Natural killer cell (primary cell): ENCODE data around the gene FOCAD. TPM values are rescaled to one million over a fixed set of nuclear protein-coding genes. Genes with fewer than 3 reads are reported as not detected.

Experiments
- ATAC-seq, 3 donors: fragments of 150-1000 bp in 2 of 3; fragments of 200-7000 bp in 1 of 3; cut with Tn5 transposase; 1 replicate in 1 of 3; 2 replicates in 2 of 3; pipeline ENCODE4 v1.10.0; 2021; ENCODE audit warnings: mild to moderate bottlenecking in 2 of 3, moderate library complexity in 2 of 3
- DNase-seq, 2 donors: peaks; one replicate each; pipeline versions ENCODE4 v3.0.0 to v3.0.0-alpha.2; 2013 to 2021; ENCODE audit warnings: mixed read lengths in 1 of 2
- H3K27ac ChIP-seq: one replicate; pipeline ENCODE4 v1.5.1; 2013; ENCODE audit warnings: mild to moderate bottlenecking, low read length
- H3K27me3 ChIP-seq: one replicate; pipeline ENCODE4 v1.6.1; 2013; ENCODE audit warnings: low read length; ENCODE audit not compliant: control insufficient read depth, insufficient read depth
- H3K36me3 ChIP-seq: one replicate; pipeline ENCODE4 v1.6.1; 2013; ENCODE audit warnings: low read length; ENCODE audit not compliant: control insufficient read depth, insufficient read depth
- H3K4me1 ChIP-seq: one replicate; pipeline ENCODE4 v1.6.1; 2013; ENCODE audit warnings: low read length; ENCODE audit not compliant: control insufficient read depth, insufficient read depth
- H3K4me3 ChIP-seq: one replicate; pipeline ENCODE4 v1.5.1; 2013; ENCODE audit warnings: low read length
- H3K9me3 ChIP-seq: one replicate; pipeline ENCODE4 v1.6.1; 2013; ENCODE audit warnings: low read length; ENCODE audit not compliant: control insufficient read depth, insufficient read depth
- H3K27ac Mint-ChIP-seq, 2 donors: one replicate each; pipeline ENCODE4 v1.8.0; 2022; ENCODE audit warnings: mild to moderate bottlenecking in 2 of 2, mixed read lengths in 2 of 2, moderate library complexity in 1 of 2
- H3K27me3 Mint-ChIP-seq, 2 donors: one replicate each; pipeline ENCODE4 v1.8.0; 2022; ENCODE audit warnings: low read depth in 2 of 2, mixed read lengths in 2 of 2
- H3K36me3 Mint-ChIP-seq: one replicate; pipeline ENCODE4 v1.8.0; 2022; ENCODE audit warnings: mixed read lengths
- H3K4me1 Mint-ChIP-seq, 2 donors: one replicate each; pipeline ENCODE4 v1.8.0; 2022; ENCODE audit warnings: mixed read lengths in 2 of 2
- H3K4me3 Mint-ChIP-seq: one replicate; pipeline ENCODE4 v1.8.0; 2022; ENCODE audit warnings: mild to moderate bottlenecking, moderate library complexity, mixed read lengths
- H3K9me3 Mint-ChIP-seq, 2 donors: one replicate each; pipeline ENCODE4 v1.8.0; 2022; ENCODE audit warnings: mixed read lengths in 2 of 2
- WGBS: methylation state at CpG from one replicate; pipeline ENCODE4 v1.1.7; 2013; ENCODE audit warnings: missing lambda C conversion rate; ENCODE audit not compliant: insufficient coverage; 5-methylcytosine and 5-hydroxymethylcytosine counted together
- intact Hi-C: fragments of 100-400 bp; cut with micrococcal nuclease; formaldehyde crosslinking; loops from one replicate; pipeline ENCODE4 v1.14.2; 2022
- total RNA-seq, 4 donors: library from RNA; stranded (reverse); fragments of 120-200 nt in 1 of 4; gene quantifications; one replicate each; pipeline versions ENCODE4 v1.2.3 to v1.2.4, GENCODE V29; 2013 to 2022
- TF ChIP-seq, protein P1 (sequence below): fragments of 200-600 bp; IDR thresholded peaks from one replicate; pipeline ENCODE4 v1.8.0; 2022; ENCODE audit warnings: antibody characterized with exemption

The FOCAD gene
- total RNA-seq, 3 donors from 2014 or later (not counting 1 experiment from before 2014, with no cell fraction given) = 15.1 to 27.6 (median 18.8) TPM

DNA sequence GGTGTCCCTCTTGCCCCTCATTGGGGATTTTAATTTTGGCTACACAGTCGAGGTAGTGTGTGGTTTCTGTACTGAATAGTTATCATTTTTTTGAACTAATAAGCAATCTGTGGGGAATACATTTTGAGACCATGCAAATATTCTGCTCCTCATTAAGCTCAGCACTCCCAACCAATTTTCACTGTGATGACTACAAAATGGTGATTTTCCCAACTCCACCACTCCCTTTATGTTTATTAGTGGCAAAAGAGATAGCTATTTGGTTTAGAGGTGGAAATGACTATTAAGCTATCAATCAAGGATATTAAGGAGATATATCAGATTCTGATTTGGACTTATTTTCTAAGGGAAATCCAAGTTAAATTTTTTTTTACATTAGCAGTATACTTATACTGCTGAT lies 62.9 kb downstream of the FOCAD start:
- no peak overlapping the region for H3K4me3 Mint-ChIP-seq
- H3K4me1 ChIP-seq = no peaks in the 10 kb centered on the region
- DNase-seq (no peak), ATAC-seq (no peak)
- TF ChIP-seq, protein P1, sequence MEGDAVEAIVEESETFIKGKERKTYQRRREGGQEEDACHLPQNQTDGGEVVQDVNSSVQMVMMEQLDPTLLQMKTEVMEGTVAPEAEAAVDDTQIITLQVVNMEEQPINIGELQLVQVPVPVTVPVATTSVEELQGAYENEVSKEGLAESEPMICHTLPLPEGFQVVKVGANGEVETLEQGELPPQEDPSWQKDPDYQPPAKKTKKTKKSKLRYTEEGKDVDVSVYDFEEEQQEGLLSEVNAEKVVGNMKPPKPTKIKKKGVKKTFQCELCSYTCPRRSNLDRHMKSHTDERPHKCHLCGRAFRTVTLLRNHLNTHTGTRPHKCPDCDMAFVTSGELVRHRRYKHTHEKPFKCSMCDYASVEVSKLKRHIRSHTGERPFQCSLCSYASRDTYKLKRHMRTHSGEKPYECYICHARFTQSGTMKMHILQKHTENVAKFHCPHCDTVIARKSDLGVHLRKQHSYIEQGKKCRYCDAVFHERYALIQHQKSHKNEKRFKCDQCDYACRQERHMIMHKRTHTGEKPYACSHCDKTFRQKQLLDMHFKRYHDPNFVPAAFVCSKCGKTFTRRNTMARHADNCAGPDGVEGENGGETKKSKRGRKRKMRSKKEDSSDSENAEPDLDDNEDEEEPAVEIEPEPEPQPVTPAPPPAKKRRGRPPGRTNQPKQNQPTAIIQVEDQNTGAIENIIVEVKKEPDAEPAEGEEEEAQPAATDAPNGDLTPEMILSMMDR = no peak
- H3K27ac ChIP-seq = no peak overlapping the region
- intact Hi-C loops = no loop called here
- H3K36me3 Mint-ChIP-seq = no peaks in the 10 kb centered on the region
- no peak overlapping the region for H3K27ac Mint-ChIP-seq
- H3K9me3 Mint-ChIP-seq = no peaks in the 10 kb centered on the region
- 50% methylated on average over 1 of the region's 1 CpG for WGBS
- H3K36me3 ChIP-seq = peaks cover 3% of the 10 kb centered on the region
- H3K4me3 ChIP-seq = no peak overlapping the region
- H3K9me3 ChIP-seq = no peaks in the 10 kb centered on the region
- no peaks in the 10 kb centered on the region for H3K27me3 ChIP-seq
- no peaks in the 10 kb centered on the region for H3K4me1 Mint-ChIP-seq
- H3K27me3 Mint-ChIP-seq = no peaks in the 10 kb centered on the region

DNA sequence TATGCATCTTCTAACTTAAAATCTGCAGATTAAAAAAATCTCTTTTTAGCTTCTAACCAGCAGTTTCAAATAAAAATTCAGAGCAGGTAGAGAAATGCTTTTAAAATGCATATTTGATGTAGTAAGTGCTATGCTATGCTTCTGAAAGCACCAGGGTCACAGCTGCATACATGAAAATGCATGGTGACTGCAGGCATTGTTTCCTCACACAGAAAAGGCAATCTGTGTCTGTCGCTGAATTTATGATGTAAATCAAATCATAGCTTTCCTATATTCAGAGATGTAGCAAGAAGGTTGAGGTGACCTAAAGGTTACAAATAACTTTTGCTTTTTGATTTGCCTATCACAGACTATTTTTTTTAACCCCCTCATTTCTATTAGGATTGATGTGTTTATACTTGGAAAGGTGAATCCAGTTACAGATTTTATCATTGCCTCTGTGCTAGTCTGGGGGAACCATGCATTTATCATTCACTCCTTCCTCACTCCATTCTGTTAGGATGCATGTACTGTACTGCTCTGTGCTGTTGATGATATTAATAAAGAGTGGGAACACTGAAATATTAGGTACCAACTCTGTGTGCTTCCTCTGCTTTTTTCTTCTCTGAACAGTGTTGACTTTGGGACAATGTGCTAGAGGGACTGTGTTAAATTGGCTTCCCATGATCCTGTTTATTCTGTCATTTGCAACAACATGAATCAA lies 65.6 kb downstream of the FOCAD start:
- TF ChIP-seq, protein P1 = no peak
- no peak overlapping the region for H3K4me3 Mint-ChIP-seq
- no peaks in the 10 kb centered on the region for H3K4me1 Mint-ChIP-seq
- Histone ChIP-seq H3K4me3 (no peak overlapping the region), H3K9me3 (no peaks in the 10 kb centered on the region), H3K36me3 (no peaks in the 10 kb centered on the region), H3K27ac (no peak overlapping the region), H3K4me1 (no peaks in the 10 kb centered on the region), H3K27me3 (no peaks in the 10 kb centered on the region)
- H3K27me3 Mint-ChIP-seq = no peaks in the 10 kb centered on the region
- ATAC-seq (no peak), DNase-seq (no peak)
- intact Hi-C loops = no loop called here
- H3K27ac Mint-ChIP-seq = no peak overlapping the region
- no CpG with 5 or more reads among the region's 1 CpG for WGBS
- no peaks in the 10 kb centered on the region for H3K9me3 Mint-ChIP-seq
- H3K36me3 Mint-ChIP-seq = no peaks in the 10 kb centered on the region

DNA sequence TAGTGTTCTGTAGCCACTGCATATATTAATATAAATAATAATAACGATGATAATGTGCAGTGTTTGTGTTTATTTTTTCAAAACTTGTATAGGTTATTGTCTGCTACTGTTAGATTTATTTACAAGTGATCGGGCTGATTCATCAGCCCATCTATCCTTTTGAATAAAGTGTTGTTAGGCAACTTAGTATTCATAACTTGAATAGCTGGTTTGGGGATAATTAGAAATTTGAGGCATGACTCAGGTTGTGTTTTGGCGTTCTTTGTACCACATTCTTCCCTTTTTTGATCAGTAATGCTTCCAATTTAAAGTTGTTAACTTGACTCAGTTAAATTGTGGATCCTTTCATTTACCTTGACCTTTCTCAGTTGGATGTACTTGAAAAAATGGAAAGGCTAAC lies 69.7 kb downstream of the FOCAD start:
- no peaks in the 10 kb centered on the region for H3K4me1 ChIP-seq
- ATAC-seq = no peak
- H3K36me3 Mint-ChIP-seq = no peaks in the 10 kb centered on the region
- WGBS = 100% methylated on average over 3 of the region's 3 CpGs
- no peaks in the 10 kb centered on the region for H3K27me3 Mint-ChIP-seq
- H3K4me3 Mint-ChIP-seq = no peak overlapping the region
- no peak overlapping the region for H3K4me3 ChIP-seq
- no peak overlapping the region for H3K27ac Mint-ChIP-seq
- no peaks in the 10 kb centered on the region for H3K36me3 ChIP-seq
- peaks cover 0 to 5% of the 10 kb centered on the region in 2 donors for H3K4me1 Mint-ChIP-seq
- H3K9me3 Mint-ChIP-seq = no peaks in the 10 kb centered on the region
- intact Hi-C loops = no loop called here
- H3K27ac ChIP-seq = no peak overlapping the region
- H3K9me3 ChIP-seq = no peaks in the 10 kb centered on the region
- DNase-seq = no peak
- no peaks in the 10 kb centered on the region for H3K27me3 ChIP-seq
- TF ChIP-seq, protein P1 = no peak

DNA sequence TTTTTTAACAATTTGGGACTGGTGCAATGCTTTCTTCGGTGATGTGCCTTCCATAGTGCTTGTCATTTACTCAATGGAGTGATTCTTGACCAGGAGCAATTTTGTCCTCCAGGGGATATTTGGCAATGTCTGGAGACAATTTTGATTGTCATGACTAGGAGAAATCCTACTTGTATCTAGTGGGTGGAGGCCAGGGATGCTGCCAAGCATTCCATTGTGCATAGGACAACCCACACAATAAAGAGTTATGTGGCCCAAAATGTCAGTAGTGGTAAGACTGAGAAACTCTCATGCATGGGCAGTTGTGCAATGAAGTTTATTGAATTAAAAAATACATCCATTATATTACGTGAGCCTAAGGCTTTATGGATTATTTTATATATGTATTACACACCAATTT lies 70.5 kb downstream of the FOCAD start:
- ATAC-seq (no peak), DNase-seq (no peak)
- no peaks in the 10 kb centered on the region for H3K9me3 ChIP-seq
- no peak overlapping the region for H3K4me3 ChIP-seq
- intact Hi-C loops = no loop called here
- no peaks in the 10 kb centered on the region for H3K4me1 ChIP-seq
- no peaks in the 10 kb centered on the region for H3K27me3 ChIP-seq
- Mint-ChIP-seq H3K4me3 (no peak overlapping the region), H3K27me3 (no peaks in the 10 kb centered on the region), H3K9me3 (no peaks in the 10 kb centered on the region), H3K27ac (no peak overlapping the region), H3K4me1 (peaks cover 0 to 5% of the 10 kb centered on the region in 2 donors), H3K36me3 (no peaks in the 10 kb centered on the region)
- TF ChIP-seq, protein P1 = no peak
- H3K36me3 ChIP-seq = no peaks in the 10 kb centered on the region
- WGBS = 100% methylated on average over 1 of the region's 2 CpGs
- H3K27ac ChIP-seq = no peak overlapping the region
